ENCODE data around the gene AVPR1B. TPM values are rescaled to one million over a fixed set of nuclear protein-coding genes. Genes with fewer than 3 reads are reported as not detected.

Gene AVPR1B
- total RNA-seq, 2 experiments from 2014 or later = not detected

DNA sequence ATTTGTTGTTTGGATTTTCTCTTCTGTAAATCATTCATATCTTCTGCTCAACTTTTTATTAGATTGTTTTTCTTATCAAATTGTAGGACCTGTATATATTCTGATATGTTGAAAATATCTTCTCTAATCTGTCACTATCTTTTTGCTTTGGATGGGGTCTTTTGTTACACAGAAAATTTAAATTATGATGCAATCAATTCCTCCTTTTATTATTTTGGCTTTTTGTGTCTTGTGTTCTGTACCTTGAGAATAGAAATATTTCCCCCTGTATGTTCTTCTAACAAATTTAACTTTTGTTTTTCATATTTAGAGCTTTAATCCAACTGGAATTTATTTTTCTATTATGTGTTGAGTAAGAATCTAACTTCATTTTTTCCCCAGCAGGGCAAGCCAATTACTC is 3.2 kb upstream of the AVPR1B start:
- no peak for DNase-seq
- Mint-ChIP-seq H3K27me3 (peaks cover 56% of the 10 kb centered on the region), H3K4me1 (peaks cover 8% of the 10 kb centered on the region), H3K36me3 (peaks cover 2% of the 10 kb centered on the region), H3K4me3 (no peak overlapping the region), H3K9me3 (peaks cover 17% of the 10 kb centered on the region), H3K27ac (no peak overlapping the region)

DNA sequence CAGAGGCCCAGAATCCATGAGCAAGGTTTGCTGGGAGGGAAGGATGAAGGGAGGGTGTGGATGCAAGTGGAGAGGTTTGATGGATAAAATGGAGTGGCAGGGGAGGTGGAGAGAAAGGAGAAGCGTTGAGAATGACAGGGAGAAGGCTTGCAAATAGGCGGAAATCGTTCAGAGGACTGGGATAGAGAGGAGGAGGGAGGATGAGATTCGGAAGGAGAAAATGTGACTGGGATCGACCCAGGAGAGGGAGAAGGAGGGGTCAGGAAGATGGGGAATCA is 376 bp downstream of the AVPR1B start:
- H3K4me3 Mint-ChIP-seq = peak overlapping the region; percentile 49
- peaks cover 8% of the 10 kb centered on the region for H3K4me1 Mint-ChIP-seq
- H3K27me3 Mint-ChIP-seq = peaks cover 57% of the 10 kb centered on the region
- DNase-seq = no peak
- peaks cover 2% of the 10 kb centered on the region for H3K36me3 Mint-ChIP-seq
- H3K9me3 Mint-ChIP-seq = peaks cover 13% of the 10 kb centered on the region
- no peak overlapping the region for H3K27ac Mint-ChIP-seq

DNA sequence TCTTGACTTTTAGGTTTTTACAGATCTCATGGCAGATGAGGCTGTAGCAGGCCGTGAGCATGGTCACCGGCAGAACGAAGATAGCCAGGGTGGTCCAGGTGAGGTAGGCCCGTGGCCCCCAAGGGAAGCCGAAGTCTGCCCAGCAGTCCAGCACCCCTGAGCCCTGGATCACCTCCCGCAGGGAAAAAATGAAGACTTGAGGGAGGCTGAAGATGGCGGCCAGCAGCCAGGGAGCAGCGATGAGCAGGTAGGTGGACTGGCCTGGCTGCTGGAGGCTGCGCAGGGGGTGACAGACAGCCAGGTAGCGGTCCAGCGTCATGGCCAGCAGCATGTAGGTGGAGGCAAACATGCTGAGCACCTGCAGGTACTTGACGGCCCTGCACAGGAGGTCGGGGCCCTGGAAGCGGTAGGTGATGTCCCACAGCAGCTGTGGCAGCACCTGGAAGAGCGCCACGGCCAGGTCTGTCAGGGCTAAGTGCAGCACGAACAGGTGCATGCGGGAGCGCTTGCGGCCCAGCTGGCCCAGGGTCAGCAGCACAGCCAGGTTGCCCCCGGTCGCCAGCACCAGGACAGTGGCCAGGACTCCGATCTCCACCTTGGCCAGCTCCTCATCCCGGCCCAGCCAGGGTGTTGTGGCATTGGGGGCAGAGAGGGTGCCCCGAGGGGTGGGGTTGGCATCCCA is 856 bp downstream of the AVPR1B start:
- no peak for DNase-seq
- Mint-ChIP-seq H3K27me3 (peaks cover 56% of the 10 kb centered on the region), H3K9me3 (peaks cover 9% of the 10 kb centered on the region), H3K27ac (no peak overlapping the region), H3K4me3 (peak overlapping the region; percentile 49), H3K36me3 (peaks cover 2% of the 10 kb centered on the region), H3K4me1 (peaks cover 8% of the 10 kb centered on the region)

DNA sequence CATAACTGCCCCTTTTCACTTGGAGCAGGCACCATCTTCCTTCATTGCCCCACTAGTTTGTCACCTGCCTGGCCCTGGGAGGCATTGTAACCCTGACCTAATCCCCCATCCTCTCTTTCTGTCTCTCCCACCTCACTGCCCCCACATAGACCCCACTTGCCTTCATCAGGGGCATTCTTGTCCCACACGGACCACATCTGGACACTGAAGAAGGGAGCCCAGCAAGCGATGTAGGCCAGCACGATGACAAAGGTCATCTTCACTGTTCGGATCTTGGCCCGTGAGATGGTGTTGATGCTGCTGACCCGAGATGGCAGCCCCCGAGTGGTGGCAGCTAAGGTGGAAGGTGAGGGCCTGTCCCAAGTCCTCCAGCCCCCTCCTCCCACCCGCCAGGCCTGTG is 1.4 kb downstream of the AVPR1B start:
- Mint-ChIP-seq H3K27ac (no peak overlapping the region), H3K36me3 (no peaks in the 10 kb centered on the region), H3K9me3 (peaks cover 6% of the 10 kb centered on the region), H3K4me3 (no peak overlapping the region), H3K27me3 (peaks cover 52% of the 10 kb centered on the region), H3K4me1 (peaks cover 8% of the 10 kb centered on the region)
- DNase-seq = no peak

DNA sequence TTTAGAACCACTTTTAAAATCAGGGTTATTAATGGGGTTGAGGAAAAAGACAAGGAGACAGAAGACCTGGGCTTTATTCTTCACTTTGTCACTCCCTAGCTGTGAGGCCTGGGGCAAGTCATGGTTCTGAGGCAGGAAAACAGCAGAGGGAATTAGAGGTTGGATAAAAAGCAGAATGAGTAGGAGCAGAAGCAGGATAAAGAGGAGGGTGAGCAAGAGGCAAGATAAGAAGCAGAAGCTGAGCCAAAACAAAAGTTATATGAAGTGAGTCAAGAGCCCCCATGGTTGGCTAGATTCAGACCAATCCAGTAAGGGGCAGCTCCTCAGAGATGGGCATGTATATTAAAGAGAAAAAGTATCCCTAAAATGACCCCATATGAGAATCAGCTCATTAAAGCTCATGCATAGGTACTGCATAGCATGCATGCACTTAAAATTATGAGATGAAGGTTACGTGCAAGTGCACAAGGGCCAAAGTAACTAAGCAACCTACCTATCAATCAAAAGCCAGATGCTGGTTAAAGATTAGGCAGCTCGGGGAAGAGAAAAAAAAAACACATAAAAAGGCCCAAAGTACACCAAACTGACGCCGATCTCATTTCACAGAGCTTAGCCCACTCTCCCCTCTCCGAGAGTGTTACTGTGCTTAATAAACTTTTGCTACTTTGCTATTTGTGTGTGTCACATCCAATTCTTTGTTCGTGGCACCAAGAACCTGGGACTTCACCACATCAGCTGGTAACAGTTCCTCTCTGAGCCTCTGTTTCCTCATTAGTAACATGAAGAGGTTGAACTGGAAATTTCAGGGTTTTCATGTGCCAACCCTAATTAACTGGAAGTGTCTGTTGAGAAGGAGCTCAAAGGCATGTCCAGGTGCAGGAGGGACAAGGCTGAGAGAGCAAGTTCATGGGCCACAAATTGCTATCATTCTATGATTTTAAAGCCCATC is 2.2 kb downstream of the AVPR1B start:
- Mint-ChIP-seq H3K36me3 (no peaks in the 10 kb centered on the region), H3K4me1 (peaks cover 8% of the 10 kb centered on the region), H3K4me3 (no peak overlapping the region), H3K27me3 (peaks cover 45% of the 10 kb centered on the region), H3K9me3 (peaks cover 1% of the 10 kb centered on the region), H3K27ac (no peak overlapping the region)
- no peak for DNase-seq

DNA sequence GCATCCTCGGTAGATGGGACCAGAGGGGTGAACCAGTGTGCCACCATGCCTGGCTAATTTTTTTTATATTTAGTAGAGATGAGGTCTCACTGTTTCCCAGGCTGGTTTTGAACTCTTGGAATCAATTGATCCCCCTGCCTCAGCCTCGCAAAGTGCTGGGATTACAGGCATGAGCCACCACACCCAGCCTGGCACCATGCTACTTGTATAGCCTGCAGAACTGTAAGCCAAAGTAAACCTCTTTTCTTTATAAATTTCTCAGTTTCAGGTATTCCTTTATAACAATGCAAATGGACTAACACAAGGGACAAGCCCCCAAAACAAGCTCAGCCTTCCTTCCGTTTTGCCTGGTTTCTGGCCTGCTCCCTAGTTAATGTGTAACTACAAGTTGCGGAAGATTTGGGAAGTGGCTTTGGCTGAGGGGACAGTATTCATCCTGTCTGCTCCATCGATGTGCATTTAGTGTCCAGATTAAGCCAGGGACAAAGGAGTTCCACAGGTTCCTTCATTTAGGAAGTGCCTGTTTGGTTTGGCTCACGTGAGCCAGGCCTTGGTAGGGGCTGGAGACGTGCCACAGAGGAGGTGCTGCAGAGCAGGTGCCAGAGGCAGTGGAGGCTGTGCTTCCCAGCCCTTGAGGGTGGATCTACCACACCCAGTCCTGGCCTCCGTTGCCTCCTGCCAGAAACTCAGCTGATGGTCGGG is 4.4 kb downstream of the AVPR1B start:
- Mint-ChIP-seq H3K27me3 (peaks cover 29% of the 10 kb centered on the region), H3K36me3 (no peaks in the 10 kb centered on the region), H3K27ac (no peak overlapping the region), H3K4me1 (peaks cover 7% of the 10 kb centered on the region), H3K4me3 (no peak overlapping the region), H3K9me3 (no peaks in the 10 kb centered on the region)
- no peak for DNase-seq

DNA sequence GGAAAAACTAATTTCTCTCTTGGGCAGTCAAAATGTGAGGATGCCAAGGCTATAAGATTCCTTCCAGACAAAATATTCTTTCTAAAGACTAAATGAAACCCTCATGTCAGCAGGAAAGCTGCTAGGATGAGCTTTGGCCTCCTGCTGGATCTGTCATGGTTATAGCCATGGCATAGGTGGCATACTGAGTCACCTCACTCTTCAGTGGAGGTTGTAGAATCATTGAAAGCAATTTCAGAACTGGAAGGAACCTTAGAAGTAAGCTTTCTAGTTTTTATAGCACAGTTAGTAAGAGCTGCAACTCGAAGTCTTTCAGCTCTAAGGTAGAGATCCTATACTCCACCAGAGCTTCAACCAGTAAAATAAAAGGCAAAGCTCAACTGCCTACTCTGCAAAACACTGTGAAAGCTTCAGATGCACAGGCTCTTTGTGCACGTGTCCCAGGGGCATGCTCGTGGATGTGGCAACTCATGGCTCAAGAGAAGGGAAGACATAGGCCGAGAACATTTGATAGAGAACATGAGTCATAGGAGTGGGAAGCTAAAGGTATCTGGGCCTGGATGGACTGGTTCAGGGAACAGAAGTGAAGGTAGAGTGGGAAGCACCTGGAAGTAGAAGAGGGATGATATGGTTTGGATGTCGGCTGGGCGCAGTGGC is 5.8 kb downstream of the AVPR1B start:
- Mint-ChIP-seq H3K27ac (no peak overlapping the region), H3K4me3 (no peak overlapping the region), H3K4me1 (no peaks in the 10 kb centered on the region), H3K9me3 (no peaks in the 10 kb centered on the region), H3K27me3 (peaks cover 15% of the 10 kb centered on the region), H3K36me3 (no peaks in the 10 kb centered on the region)
- DNase-seq = no peak

DNA sequence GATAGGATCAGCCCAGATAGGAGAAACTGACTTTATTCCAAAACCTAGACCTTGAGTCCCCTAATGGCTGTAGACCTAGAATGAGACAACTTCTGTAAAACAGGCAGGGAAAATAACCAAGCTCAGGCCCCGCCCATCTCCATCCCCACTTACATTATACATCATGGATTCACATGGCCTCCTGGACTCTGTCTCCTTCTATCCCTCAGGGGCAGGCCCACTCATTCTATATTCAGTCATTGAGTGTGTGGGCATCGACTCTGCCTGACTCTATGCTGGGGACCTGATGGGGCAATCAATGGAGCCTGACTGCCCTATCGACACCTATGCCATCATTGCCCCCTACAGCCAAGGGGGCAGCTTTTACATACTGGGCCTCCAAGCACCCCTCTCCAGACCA is 6.4 kb downstream of the AVPR1B start:
- Mint-ChIP-seq H3K9me3 (no peaks in the 10 kb centered on the region), H3K27me3 (peaks cover 10% of the 10 kb centered on the region), H3K36me3 (no peaks in the 10 kb centered on the region), H3K4me1 (no peaks in the 10 kb centered on the region), H3K4me3 (no peak overlapping the region), H3K27ac (no peak overlapping the region)
- DNase-seq = no peak

DNA sequence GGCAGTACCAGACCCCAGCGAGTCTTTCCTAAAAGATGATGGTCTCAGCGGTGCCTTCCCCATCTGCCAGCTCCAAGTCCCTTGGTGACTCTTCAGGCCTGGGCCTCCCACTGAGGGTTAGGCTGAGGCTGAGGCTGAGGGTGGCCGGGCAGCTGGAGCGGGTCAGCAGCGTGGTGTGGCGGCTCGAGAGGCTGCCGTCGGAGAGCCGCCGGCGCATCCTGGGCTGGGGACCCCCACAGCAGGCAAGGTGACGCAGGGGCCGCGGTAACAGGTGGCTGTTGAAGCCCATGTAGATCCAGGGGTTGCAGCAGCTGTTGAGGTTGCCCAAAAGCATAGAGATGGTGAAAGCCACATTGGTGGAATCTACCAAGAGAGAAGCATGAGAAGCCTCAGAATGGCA is 7.0 kb downstream of the AVPR1B start:
- no peak for DNase-seq
- no peaks in the 10 kb centered on the region for H3K9me3 Mint-ChIP-seq
- peaks cover 8% of the 10 kb centered on the region for H3K27me3 Mint-ChIP-seq
- no peaks in the 10 kb centered on the region for H3K36me3 Mint-ChIP-seq
- H3K27ac Mint-ChIP-seq = no peak overlapping the region
- H3K4me3 Mint-ChIP-seq = no peak overlapping the region
- no peaks in the 10 kb centered on the region for H3K4me1 Mint-ChIP-seq

DNA sequence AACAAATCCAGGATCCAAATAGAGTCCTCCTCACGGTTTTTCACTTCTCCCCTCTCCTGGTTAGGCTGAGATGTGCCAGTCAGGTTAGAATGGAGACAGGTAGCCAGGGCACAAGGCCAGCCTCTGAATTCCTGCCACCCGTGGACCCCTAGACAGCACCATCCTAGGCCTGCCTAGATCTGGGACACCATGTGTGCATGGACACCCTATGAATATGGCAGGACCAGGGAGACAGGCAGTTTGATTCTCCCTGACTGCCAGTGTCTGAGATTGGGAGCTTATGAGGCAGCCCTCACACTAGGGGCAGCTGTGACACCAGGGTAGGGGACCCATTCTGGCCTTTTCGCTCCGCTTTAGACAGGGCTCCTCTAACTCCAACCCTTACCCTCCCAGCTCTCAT is 7.5 kb downstream of the AVPR1B start:
- Mint-ChIP-seq H3K36me3 (no peaks in the 10 kb centered on the region), H3K9me3 (no peaks in the 10 kb centered on the region), H3K4me3 (no peak overlapping the region), H3K27ac (no peak overlapping the region), H3K27me3 (peaks cover 8% of the 10 kb centered on the region), H3K4me1 (no peaks in the 10 kb centered on the region)
- no peak for DNase-seq

DNA sequence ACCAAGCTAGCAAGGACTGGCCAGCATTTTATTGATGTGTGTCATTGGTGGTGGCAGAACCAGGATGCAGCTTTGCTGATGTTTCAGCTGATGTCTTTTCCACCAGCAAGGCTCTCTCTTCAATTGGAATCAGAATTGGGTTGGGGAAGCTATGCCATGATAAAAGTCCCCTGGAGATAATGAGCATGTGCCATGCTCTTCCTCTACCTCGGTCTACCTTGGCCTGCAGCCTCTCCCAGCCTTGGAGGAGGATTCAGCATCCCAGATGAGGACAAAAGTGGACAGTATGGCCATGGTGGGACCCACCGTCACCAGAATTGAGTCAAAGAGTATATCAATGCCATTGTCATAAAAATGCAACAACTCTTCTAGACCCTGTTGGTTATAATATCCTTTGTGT is 8.6 kb downstream of the AVPR1B start:
- Mint-ChIP-seq H3K9me3 (no peaks in the 10 kb centered on the region), H3K27me3 (no peaks in the 10 kb centered on the region), H3K4me1 (no peaks in the 10 kb centered on the region), H3K36me3 (no peaks in the 10 kb centered on the region), H3K27ac (no peak overlapping the region), H3K4me3 (no peak overlapping the region)
- no peak for DNase-seq

DNA sequence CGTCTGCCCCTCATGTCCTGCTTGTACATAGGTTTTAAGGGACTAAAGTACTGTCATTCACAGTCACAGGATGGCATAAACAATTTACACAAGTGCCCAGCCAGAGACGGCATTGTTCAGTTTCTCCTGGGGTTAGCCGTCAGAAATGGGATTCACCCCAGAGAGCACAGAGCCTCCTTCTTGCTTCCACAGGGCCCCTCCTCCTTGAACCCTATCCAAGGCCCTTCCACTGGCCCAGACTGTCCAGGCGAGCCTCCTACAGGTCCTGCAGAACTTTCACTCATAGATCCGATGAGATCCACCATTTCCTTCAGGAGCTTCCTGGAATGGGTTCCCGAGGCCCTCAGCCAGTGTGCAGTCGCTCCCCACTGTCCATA is 10.0 kb downstream of the AVPR1B start:
- no peak overlapping the region for H3K27ac Mint-ChIP-seq
- no peak overlapping the region for H3K4me3 Mint-ChIP-seq
- no peaks in the 10 kb centered on the region for H3K36me3 Mint-ChIP-seq
- DNase-seq = no peak
- no peaks in the 10 kb centered on the region for H3K27me3 Mint-ChIP-seq
- H3K9me3 Mint-ChIP-seq = no peaks in the 10 kb centered on the region
- no peaks in the 10 kb centered on the region for H3K4me1 Mint-ChIP-seq

DNA sequence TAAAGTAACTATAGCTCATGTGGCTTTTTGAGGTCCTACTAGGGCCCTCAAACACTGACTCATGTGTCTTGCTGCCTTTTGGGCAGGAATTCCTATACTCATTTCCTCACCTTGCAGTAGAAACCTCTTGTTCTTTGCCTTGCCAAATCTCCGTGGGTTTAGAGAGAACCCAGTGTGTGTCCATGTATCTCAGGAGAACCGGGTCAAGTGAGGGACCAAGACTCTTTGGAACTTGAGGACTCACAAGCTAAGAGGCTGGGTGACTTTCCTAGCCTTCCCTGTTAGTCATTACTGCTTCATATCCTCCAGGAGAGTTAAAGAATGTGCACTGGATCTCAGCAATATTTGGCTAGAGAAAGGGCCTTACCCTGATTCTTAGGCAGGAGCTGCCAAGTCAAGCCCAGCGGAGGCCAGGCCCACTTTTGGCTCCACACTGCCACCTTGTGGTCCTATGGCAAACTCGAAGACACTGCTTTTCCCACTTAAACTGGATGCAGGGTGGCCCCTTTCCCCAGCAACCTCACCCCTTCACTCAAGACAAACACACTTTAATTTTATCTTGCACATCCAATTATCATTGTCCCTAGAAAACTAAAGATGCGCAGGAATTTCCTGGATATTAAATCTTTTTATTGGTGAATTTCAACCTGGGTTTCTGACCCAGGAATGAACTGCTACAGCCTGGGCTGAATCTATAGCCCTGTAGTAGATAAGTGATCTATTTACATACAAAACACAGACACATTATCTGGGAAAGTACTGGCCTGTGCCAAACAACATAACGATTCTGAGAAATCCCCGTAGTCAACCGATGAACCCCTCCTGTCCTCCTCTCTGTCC is 10.6 kb downstream of the AVPR1B start:
- no peak overlapping the region for H3K4me3 Mint-ChIP-seq
- no peak overlapping the region for H3K27ac Mint-ChIP-seq
- H3K9me3 Mint-ChIP-seq = no peaks in the 10 kb centered on the region
- no peaks in the 10 kb centered on the region for H3K27me3 Mint-ChIP-seq
- H3K36me3 Mint-ChIP-seq = no peaks in the 10 kb centered on the region
- no peaks in the 10 kb centered on the region for H3K4me1 Mint-ChIP-seq
- peak; percentile 71 for DNase-seq

DNA sequence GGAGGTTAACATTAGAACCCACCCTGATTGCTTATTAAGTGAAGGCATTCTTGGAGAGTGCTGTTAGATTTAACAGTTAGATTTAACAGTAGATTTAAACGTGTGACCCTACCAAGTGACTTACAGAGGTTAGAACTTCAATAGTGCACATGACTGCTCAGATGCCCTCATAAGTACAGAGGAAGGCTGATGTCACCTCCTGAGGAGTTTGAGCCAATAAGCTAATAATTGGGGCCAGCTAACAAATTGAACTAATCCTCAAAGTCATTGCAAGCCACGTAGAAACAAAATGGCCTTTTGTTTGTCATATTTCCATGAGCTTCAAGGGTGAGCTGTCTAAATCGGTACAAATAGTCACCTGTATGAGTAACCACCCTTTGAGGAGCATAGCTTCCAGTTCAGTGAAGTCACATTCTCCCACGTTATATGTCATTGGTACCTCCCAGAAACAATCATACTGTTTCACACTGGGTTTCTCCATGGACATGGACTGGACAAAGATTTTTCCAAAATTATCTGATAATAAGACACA is 11.7 kb downstream of the AVPR1B start:
- no peaks in the 10 kb centered on the region for H3K9me3 Mint-ChIP-seq
- no peaks in the 10 kb centered on the region for H3K36me3 Mint-ChIP-seq
- DNase-seq = no peak
- H3K4me1 Mint-ChIP-seq = no peaks in the 10 kb centered on the region
- peaks cover 5% of the 10 kb centered on the region for H3K27me3 Mint-ChIP-seq
- no peak overlapping the region for H3K27ac Mint-ChIP-seq
- no peak overlapping the region for H3K4me3 Mint-ChIP-seq
